HCT116 (cell line): ENCODE data around the gene ARHGEF25. TPM values are rescaled to one million over a fixed set of nuclear protein-coding genes. Genes with fewer than 3 reads are reported as not detected.

Experiments
- ATAC-seq: fragments of 200-7000 bp; cut with Tn5 transposase; 2 replicates; pipeline ENCODE4 v1.9.1; 2020; ENCODE audit warnings: mild to moderate bottlenecking, moderate library complexity
- BruUV-seq: library from RNA; stranded (reverse); fragments of 400-500 nt; replicated peaks from 2 replicates; lab custom pipeline; 2021; lab: Mats Ljungman, UMichigan
- CTCF ChIA-PET: fragments of 300-600 bp; sonication (Branson Sonifier 250); formaldehyde crosslinking; loops from one replicate; lab custom pipeline; 2021; ENCODE audit warnings: antibody characterized with exemption; lab: Charles Lee
- POLR2A ChIA-PET: fragments of 300-600, 350-600 bp; sonication (Branson Sonifier 250); formaldehyde crosslinking; loops from one replicate; lab custom pipeline; 2021; ENCODE audit warnings: antibody characterized with exemption; lab: Charles Lee
- RAD21 ChIA-PET, 2 experiments: fragments of 300-600 bp; sonication (Branson Sonifier 250); formaldehyde crosslinking; loops; one replicate each; lab custom pipeline; 2023; ENCODE audit warnings: low total read pairs in 2 of 2; ENCODE audit not compliant: uncharacterized antibody in 2 of 2, unreplicated experiment in 2 of 2, low non-redundant PET in 1 of 2; lab: Charles Lee
- DNase-seq: peaks from one replicate; pipeline ENCODE4 v3.0.0-alpha.2; 2010; ENCODE audit warnings: low read depth, low spot score
- H2AFZ ChIP-seq: fragments of 200-600 bp; shearing (Covaris generic), sonication (generic); 2 replicates; pipeline ENCODE4 v1.6.1; 2017; ENCODE audit warnings: low read depth, mixed run types, mixed read lengths, antibody characterized with exemption, low read length; ENCODE audit not compliant: poor library complexity, severe bottlenecking
- H3K27ac ChIP-seq: 2 replicates; pipeline ENCODE4 v1.5.1; 2012; ENCODE audit warnings: low read depth, low read length
- H3K27me3 ChIP-seq: fragments of 200-600 bp; sonication (generic); 2 replicates; pipeline ENCODE4 v1.6.1; 2016; ENCODE audit warnings: mixed run types, low read length, mixed read lengths; ENCODE audit not compliant: insufficient read depth
- H3K36me3 ChIP-seq, 2 experiments: fragments of 200-500 bp in 1 of 2; fragments of 200-600 bp in 1 of 2; sonication (Bioruptor generic) in 1 of 2; sonication (generic) in 1 of 2; 2 replicates each; pipeline versions ENCODE4 v1.5.1 to v1.6.1; 2014 to 2016; ENCODE audit warnings: low read length in 2 of 2, inconsistent platforms in 1 of 2, mixed read lengths in 1 of 2, mixed run types in 1 of 2; ENCODE audit not compliant: insufficient read depth in 2 of 2, control insufficient read depth in 1 of 2
- H3K4me1 ChIP-seq, 2 experiments: fragments of 200-600 bp in 1 of 2; sonication (generic) in 1 of 2; 2 replicates each; pipeline versions ENCODE4 v1.5.1 to v1.6.1; 2012 to 2017; ENCODE audit warnings: low read length in 2 of 2, inconsistent platforms in 1 of 2, mild to moderate bottlenecking in 1 of 2, mixed read lengths in 1 of 2, mixed run types in 1 of 2, moderate library complexity in 1 of 2; ENCODE audit not compliant: insufficient read depth in 2 of 2, control insufficient read depth in 1 of 2
- H3K4me2 ChIP-seq: fragments of 200-600 bp; sonication (generic); 2 replicates; pipeline ENCODE4 v1.6.1; 2017; ENCODE audit warnings: mixed run types, low read length, mixed read lengths
- H3K4me3 ChIP-seq, 2 experiments: fragments of 200-600 bp in 1 of 2; sonication (generic) in 1 of 2; replicated peaks in 1 of 2; 2 replicates each; pipeline ENCODE4 v1.5.1; 2011 to 2016; ENCODE audit warnings: low read length in 2 of 2, control low read depth in 1 of 2, low read depth in 1 of 2, mild to moderate bottlenecking in 1 of 2, mixed read lengths in 1 of 2, mixed run types in 1 of 2
- H3K79me2 ChIP-seq: fragments of 200-600 bp; sonication (generic); 2 replicates; pipeline ENCODE4 v1.6.1; 2017; ENCODE audit warnings: mild to moderate bottlenecking, mixed run types, low read length, moderate library complexity, mixed read lengths; ENCODE audit not compliant: insufficient read depth
- H3K9ac ChIP-seq: fragments of 200-600 bp; sonication (generic); 2 replicates; pipeline ENCODE4 v1.6.1; 2016; ENCODE audit warnings: low read length, mixed read lengths
- H3K9me2 ChIP-seq: fragments of 200-600 bp; sonication (generic), shearing (Covaris generic); 2 replicates; pipeline ENCODE4 v1.6.1; 2017; ENCODE audit warnings: mixed run types, mild to moderate bottlenecking, moderate library complexity; ENCODE audit not compliant: insufficient read depth
- H3K9me3 ChIP-seq, 2 experiments: fragments of 200-500 bp in 1 of 2; fragments of 200-600 bp in 1 of 2; sonication (Bioruptor generic) in 1 of 2; sonication (generic) in 1 of 2; 2 replicates each; pipeline ENCODE4 v1.6.1; 2014 to 2017; ENCODE audit warnings: low read length in 2 of 2, mixed read lengths in 2 of 2, inconsistent platforms in 1 of 2, low read depth in 1 of 2, mild to moderate bottlenecking in 1 of 2, mixed run types in 1 of 2, moderate library complexity in 1 of 2; ENCODE audit not compliant: control insufficient read depth in 1 of 2, insufficient read depth in 1 of 2
- H4K20me1 ChIP-seq: fragments of 200-600 bp; sonication (generic), shearing (Covaris generic); 2 replicates; pipeline ENCODE4 v1.6.1; 2017; ENCODE audit warnings: mixed run types, mild to moderate bottlenecking, moderate library complexity; ENCODE audit not compliant: insufficient read depth
- CEBPB ChIP-seq: IDR thresholded peaks from 2 replicates; pipeline ENCODE4 v1.6.1; 2012; ENCODE audit warnings: low read depth
- EGR1 ChIP-seq: IDR thresholded peaks from 2 replicates; pipeline ENCODE4 v1.6.1; 2012; ENCODE audit warnings: low read depth
- EZH2 ChIP-seq: fragments of 200-600 bp; sonication (generic); IDR thresholded peaks from 2 replicates; pipeline ENCODE4 v1.6.1; 2017; ENCODE audit warnings: antibody characterized with exemption, mixed run types
- EZH2phosphoT487 ChIP-seq: fragments of 200-600 bp; IDR thresholded peaks from 2 replicates; pipeline ENCODE4 v1.6.1; 2018; ENCODE audit warnings: antibody characterized with exemption, borderline replicate concordance
- JUND ChIP-seq: IDR thresholded peaks from 2 replicates; pipeline ENCODE4 v1.6.1; 2012
- POLR2AphosphoS5 ChIP-seq: IDR thresholded peaks from 2 replicates; pipeline ENCODE4 v1.6.1; 2011; ENCODE audit warnings: mild to moderate bottlenecking, low read depth, low read length, moderate library complexity
- RAD21 ChIP-seq: IDR thresholded peaks from 2 replicates; pipeline ENCODE4 v1.6.1; 2012; ENCODE audit warnings: low read depth, mild to moderate bottlenecking
- SRF ChIP-seq: IDR thresholded peaks from 2 replicates; pipeline ENCODE4 v1.6.1; 2012; ENCODE audit warnings: low read depth
- YY1 ChIP-seq: IDR thresholded peaks from 2 replicates; pipeline ENCODE4 v1.6.1; 2011; ENCODE audit warnings: low read length, low read depth, moderate library complexity, mild to moderate bottlenecking; ENCODE audit not compliant: insufficient replicate concordance; ENCODE audit errors: extremely low read depth
- ZFX ChIP-seq: fragments of 450-650 bp; IDR thresholded peaks from 2 replicates; pipeline ENCODE4 v1.6.1; 2017
- intact Hi-C: fragments of 100-400 bp; cut with micrococcal nuclease; formaldehyde crosslinking; loops from 2 replicates; pipeline ENCODE4 v1.10.0; 2022
- total RNA-seq: library from RNA; stranded (reverse); gene quantifications from one replicate; pipeline ENCODE4 v1.2.1, GENCODE V29; 2021; ENCODE audit not compliant: unreplicated experiment
- TF ChIP-seq, protein P1 (sequence below): IDR thresholded peaks from 2 replicates; pipeline ENCODE4 v1.6.1; 2012
- TF ChIP-seq, protein P2 (sequence below): IDR thresholded peaks from 2 replicates; pipeline ENCODE4 v1.6.1; 2012

The ARHGEF25 gene
- total RNA-seq, 1 experiment from 2014 or later: 3.6 TPM

DNA sequence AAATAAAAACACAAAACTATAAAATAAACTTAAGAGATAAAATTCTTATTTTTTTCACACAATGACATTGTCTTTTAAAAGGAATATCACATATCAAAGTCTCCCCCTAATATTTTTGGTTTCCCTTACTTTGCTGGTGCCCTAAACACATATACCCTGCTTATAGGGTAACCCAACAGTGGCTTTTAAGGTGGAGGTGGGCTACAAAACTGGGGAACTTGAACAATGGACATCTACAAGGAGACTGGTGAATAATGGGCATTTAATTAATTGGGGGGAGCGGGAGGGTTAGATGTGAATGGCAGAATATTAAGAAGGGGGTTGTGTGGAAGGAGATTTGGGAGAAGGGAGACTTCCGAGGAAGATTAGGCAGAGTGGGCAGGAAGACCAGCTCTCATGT is 12.2 kb downstream of the ARHGEF25 start:
- TF ChIP-seq POLR2AphosphoS5 (no peak), RAD21 (no peak), JUND (no peak), YY1 (no peak), CEBPB (no peak), EZH2 (no peak), ZFX (no peak), EZH2phosphoT487 (no peak), EGR1 (no peak), SRF (no peak)
- TF ChIP-seq, protein P1, sequence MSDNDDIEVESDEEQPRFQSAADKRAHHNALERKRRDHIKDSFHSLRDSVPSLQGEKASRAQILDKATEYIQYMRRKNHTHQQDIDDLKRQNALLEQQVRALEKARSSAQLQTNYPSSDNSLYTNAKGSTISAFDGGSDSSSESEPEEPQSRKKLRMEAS: no peak
- TF ChIP-seq, protein P2, sequence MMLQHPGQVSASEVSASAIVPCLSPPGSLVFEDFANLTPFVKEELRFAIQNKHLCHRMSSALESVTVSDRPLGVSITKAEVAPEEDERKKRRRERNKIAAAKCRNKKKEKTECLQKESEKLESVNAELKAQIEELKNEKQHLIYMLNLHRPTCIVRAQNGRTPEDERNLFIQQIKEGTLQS: no peak
- no peak overlapping the region for H2AFZ ChIP-seq
- no peak overlapping the region for H3K27ac ChIP-seq
- BruUV-seq: no TSS peak
- peaks cover 4% of the 10 kb centered on the region; the same call in 1 of the 2 replicates for H3K27me3 ChIP-seq
- H3K4me2 ChIP-seq: no peak overlapping the region
- no peaks in the 10 kb centered on the region for H3K9me2 ChIP-seq
- H4K20me1 ChIP-seq: no peaks in the 10 kb centered on the region
- ChIA-PET POLR2A (no interaction called here), RAD21 (no interaction called here), CTCF (no interaction called here)
- no peak overlapping the region for H3K4me3 ChIP-seq
- no peak for DNase-seq
- intact Hi-C loops: no loop called here
- H3K4me1 ChIP-seq: no peaks in the 10 kb centered on the region
- H3K9ac ChIP-seq: no peak overlapping the region
- no peaks in the 10 kb centered on the region for H3K79me2 ChIP-seq
- peaks cover 0 to 9% of the 10 kb centered on the region in 2 experiments; a peak in 2 of 4 replicates for H3K36me3 ChIP-seq
- no peaks in the 10 kb centered on the region for H3K9me3 ChIP-seq
- ATAC-seq: no peak
